HUES64 (cell line): ENCODE data around the gene XPR1.

Source experiments
- H3K27ac ChIP-seq: 2 replicates; pipeline ENCODE4 v1.7.0; 2013; ENCODE audit warnings: low read depth, low read length, inconsistent platforms
- H3K27me3 ChIP-seq: 2 replicates; pipeline ENCODE4 v1.6.1; 2013; ENCODE audit warnings: mild to moderate bottlenecking, low read length; ENCODE audit not compliant: insufficient read depth
- H3K36me3 ChIP-seq: 2 replicates; pipeline ENCODE4 v1.6.1; 2013; ENCODE audit warnings: mild to moderate bottlenecking, low read length; ENCODE audit not compliant: insufficient read depth
- H3K4me1 ChIP-seq: 2 replicates; pipeline ENCODE4 v1.6.1; 2013; ENCODE audit warnings: mild to moderate bottlenecking, low read length, moderate library complexity; ENCODE audit not compliant: insufficient read depth
- H3K4me3 ChIP-seq: 2 replicates; pipeline ENCODE4 v1.5.1; 2013; ENCODE audit warnings: mild to moderate bottlenecking, low read length, moderate library complexity
- H3K9ac ChIP-seq: 2 replicates; pipeline ENCODE4 v1.6.1; 2013; ENCODE audit warnings: mild to moderate bottlenecking, low read depth, low read length
- H3K9me3 ChIP-seq: 2 replicates; pipeline ENCODE4 v1.6.1; 2013; ENCODE audit warnings: low read depth, low read length; ENCODE audit not compliant: insufficient read depth
- WGBS: fragments of 150-250, 120-280 bp; methylation state at CpG from one replicate; pipeline ENCODE4 v1.1.7; 2013; ENCODE audit warnings: missing lambda C conversion rate; 5-methylcytosine and 5-hydroxymethylcytosine counted together

The XPR1 gene

GRCh38 chr1:180935326-180936109, 303.7 kb downstream of the XPR1 start:
- Histone ChIP-seq H3K4me1 (0 out of 2 replicates have a peak, but pooled peaks cover 2% of the 10 kb centered on the region), H3K9me3 (no peaks in the 10 kb centered on the region), H3K4me3 (no peak overlapping the region), H3K27me3 (no peaks in the 10 kb centered on the region), H3K27ac (no peak overlapping the region), H3K9ac (no peak overlapping the region), H3K36me3 (no peaks in the 10 kb centered on the region)
- WGBS: 84% methylated on average over 45 of the region's 45 CpGs

- H3K9me3 ChIP-seq: no peaks in the 10 kb centered on the region
- H3K36me3 ChIP-seq: no peaks in the 10 kb centered on the region
- 0 out of 2 replicates have a peak, but pooled peaks cover 2% of the 10 kb centered on the region for H3K4me1 ChIP-seq
- no peak overlapping the region for H3K27ac ChIP-seq
- no peaks in the 10 kb centered on the region for H3K27me3 ChIP-seq
- no peak overlapping the region for H3K9ac ChIP-seq
- no peak overlapping the region for H3K4me3 ChIP-seq
- WGBS: 92% methylated on average over 28 of the region's 28 CpGs
Measured at GRCh38 chr1:180936110-180937011, 304.5 kb downstream of the XPR1 start.

DNA sequence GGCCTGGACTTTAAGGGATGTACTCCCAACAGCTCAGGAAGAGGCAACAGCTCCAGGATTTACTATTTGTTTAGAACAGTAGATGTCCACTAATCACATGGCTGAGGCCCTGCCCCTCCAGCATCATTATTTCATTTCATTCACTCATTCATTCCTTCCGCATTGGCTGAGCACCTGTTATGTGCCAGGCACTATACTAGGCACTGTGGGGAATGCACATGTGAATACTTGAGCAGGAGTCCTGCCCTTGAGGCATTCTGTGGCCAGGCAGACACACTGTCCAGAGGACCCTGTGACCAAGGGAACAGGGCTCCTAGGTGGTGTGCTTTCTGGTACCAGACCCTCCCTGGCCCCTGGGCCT, 305.2 kb downstream of the XPR1 start:
- 86% methylated on average over 1 of the region's 1 CpG for WGBS
- H3K9me3 ChIP-seq: no peaks in the 10 kb centered on the region
- no peak overlapping the region for H3K4me3 ChIP-seq
- H3K4me1 ChIP-seq: 0 out of 2 replicates have a peak, but pooled peaks cover 2% of the 10 kb centered on the region
- no peaks in the 10 kb centered on the region for H3K27me3 ChIP-seq
- H3K27ac ChIP-seq: no peak overlapping the region
- H3K36me3 ChIP-seq: no peaks in the 10 kb centered on the region
- H3K9ac ChIP-seq: no peak overlapping the region

- H3K4me3 ChIP-seq: no peak overlapping the region
- no peaks in the 10 kb centered on the region for H3K27me3 ChIP-seq
- no peaks in the 10 kb centered on the region for H3K9me3 ChIP-seq
- H3K4me1 ChIP-seq: 0 out of 2 replicates have a peak, but pooled peaks cover 2% of the 10 kb centered on the region
- H3K9ac ChIP-seq: no peak overlapping the region
- H3K36me3 ChIP-seq: no peaks in the 10 kb centered on the region
- no peak overlapping the region for H3K27ac ChIP-seq
- WGBS: 88% methylated on average over 9 of the region's 9 CpGs
Measured at GRCh38 chr1:180937624-180938225, 305.9 kb downstream of the XPR1 start.

- H3K4me3 ChIP-seq: no peak overlapping the region
- WGBS: 87% methylated on average over 9 of the region's 9 CpGs
- H3K9me3 ChIP-seq: no peaks in the 10 kb centered on the region
- H3K36me3 ChIP-seq: no peaks in the 10 kb centered on the region
- H3K4me1 ChIP-seq: 0 out of 2 replicates have a peak, but pooled peaks cover 2% of the 10 kb centered on the region
- H3K27me3 ChIP-seq: no peaks in the 10 kb centered on the region
- H3K27ac ChIP-seq: no peak overlapping the region
- no peak overlapping the region for H3K9ac ChIP-seq
Measured at GRCh38 chr1:180939073-180939710, 307.4 kb downstream of the XPR1 start.

DNA sequence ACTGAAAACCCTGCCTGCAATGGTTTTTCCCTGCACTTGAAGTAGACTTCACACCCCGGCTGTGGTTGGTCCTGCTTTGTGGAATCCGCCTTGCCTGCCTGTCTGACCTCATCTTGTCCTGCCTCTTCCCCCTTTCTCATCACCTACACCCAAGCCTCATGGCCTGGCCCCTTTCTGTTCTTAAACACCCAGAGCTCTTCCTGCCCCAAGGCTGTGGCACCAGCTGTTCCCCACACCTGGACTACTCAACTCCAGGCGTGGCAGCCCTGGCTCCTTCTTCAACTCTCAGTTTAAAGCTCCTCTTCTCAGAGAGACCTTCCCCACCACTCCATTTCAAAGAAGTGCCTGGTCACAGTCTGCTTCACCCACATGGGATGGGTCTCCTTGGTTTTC, 307.9 kb downstream of the XPR1 start:
- no peaks in the 10 kb centered on the region for H3K27me3 ChIP-seq
- WGBS: 90% methylated on average over 3 of the region's 3 CpGs
- H3K4me3 ChIP-seq: no peak overlapping the region
- H3K4me1 ChIP-seq: 0 out of 2 replicates have a peak, but pooled peaks cover 2% of the 10 kb centered on the region
- no peak overlapping the region for H3K9ac ChIP-seq
- H3K36me3 ChIP-seq: no peaks in the 10 kb centered on the region
- H3K27ac ChIP-seq: no peak overlapping the region
- no peaks in the 10 kb centered on the region for H3K9me3 ChIP-seq
